ENCODE results near the gene FAM210B. TPM values are rescaled to one million over a fixed set of nuclear protein-coding genes. Genes with fewer than 3 reads are reported as not detected.
A peak's percentile ranks its signal among the peaks of the same experiment; 100 is the strongest.
"Not testable (repeated sequence)": the region's sequence is repeated elsewhere in the genome, so short reads cannot be mapped to it uniquely, and the experiment has no call there.

FAM210B gene, protein sequence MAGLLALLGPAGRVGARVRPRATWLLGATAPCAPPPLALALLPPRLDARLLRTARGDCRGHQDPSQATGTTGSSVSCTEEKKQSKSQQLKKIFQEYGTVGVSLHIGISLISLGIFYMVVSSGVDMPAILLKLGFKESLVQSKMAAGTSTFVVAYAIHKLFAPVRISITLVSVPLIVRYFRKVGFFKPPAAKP
- 1 to 10 TPM; 8.4 to 9.7 TPM for total RNA-seq

- POLR2A ChIA-PET, result no interaction called here
- no peaks in the 10 kb centered on the region for H3K9me3 Mint-ChIP-seq
- DNase-seq, result peak; percentile 84
- no peaks in the 10 kb centered on the region for H3K36me3 Mint-ChIP-seq (ENCODE audit: low read depth)
- peaks cover 5% of the 10 kb centered on the region for H3K27me3 Mint-ChIP-seq
- H3K27ac Mint-ChIP-seq, result peak within 1 kb of the TSS; percentile 73
- CTCF ChIA-PET, result interaction anchor here (0.6 to 1.6 kb wide), 5 partner anchors 15 to 1149 kb away, joined by 3 to 4 read pairs (median 3); partner anchors contain the start of genes AURKA and CSTF1
- H3K4me1 Mint-ChIP-seq, result peaks cover 13% of the 10 kb centered on the region
- peak within 1 kb of the TSS; percentile 82 for H3K4me3 Mint-ChIP-seq
These were observed at the start of gene FAM210B for GRCh38 chr20:56358600-56359211. TSS of gene FAM210B (plus strand) at chr20:56358974. CDS start at chr20:56359006, 32 bp downstream.

GRCh38 chr20:56316051-56316450 lies 42.7 kb upstream of the FAM210B start:
- Mint-ChIP-seq H3K9me3 (peaks cover 3% of the 10 kb centered on the region), H3K27ac (no peak overlapping the region), H3K27me3 (peaks cover 30% of the 10 kb centered on the region), H3K36me3 (ENCODE audit: low read depth) (no peaks in the 10 kb centered on the region), H3K4me1 (peaks cover 6% of the 10 kb centered on the region), H3K4me3 (no peak overlapping the region)
- ChIA-PET CTCF (no interaction called here), POLR2A (no interaction called here)
- no peak for DNase-seq

GRCh38 chr20:56316483-56316882 lies 42.3 kb upstream of the FAM210B start:
- ChIA-PET CTCF (no interaction called here), POLR2A (no interaction called here)
- peaks cover 3% of the 10 kb centered on the region for H3K9me3 Mint-ChIP-seq
- peaks cover 6% of the 10 kb centered on the region for H3K4me1 Mint-ChIP-seq
- no peaks in the 10 kb centered on the region for H3K36me3 Mint-ChIP-seq (ENCODE audit: low read depth)
- no peak for DNase-seq
- H3K27ac Mint-ChIP-seq, result no peak overlapping the region
- H3K27me3 Mint-ChIP-seq, result peaks cover 31% of the 10 kb centered on the region
- no peak overlapping the region for H3K4me3 Mint-ChIP-seq

GRCh38 chr20:56322681-56323080 lies 36.1 kb upstream of the FAM210B start:
- POLR2A ChIA-PET, result no interaction called here
- CTCF ChIA-PET, result no interaction called here
- H3K4me1 Mint-ChIP-seq, result peaks cover 6% of the 10 kb centered on the region
- peaks cover 19% of the 10 kb centered on the region for H3K27me3 Mint-ChIP-seq
- no peak for DNase-seq
- no peak overlapping the region for H3K27ac Mint-ChIP-seq
- H3K4me3 Mint-ChIP-seq, result no peak overlapping the region
- H3K36me3 Mint-ChIP-seq (ENCODE audit: low read depth), result no peaks in the 10 kb centered on the region
- no peaks in the 10 kb centered on the region for H3K9me3 Mint-ChIP-seq

DNA sequence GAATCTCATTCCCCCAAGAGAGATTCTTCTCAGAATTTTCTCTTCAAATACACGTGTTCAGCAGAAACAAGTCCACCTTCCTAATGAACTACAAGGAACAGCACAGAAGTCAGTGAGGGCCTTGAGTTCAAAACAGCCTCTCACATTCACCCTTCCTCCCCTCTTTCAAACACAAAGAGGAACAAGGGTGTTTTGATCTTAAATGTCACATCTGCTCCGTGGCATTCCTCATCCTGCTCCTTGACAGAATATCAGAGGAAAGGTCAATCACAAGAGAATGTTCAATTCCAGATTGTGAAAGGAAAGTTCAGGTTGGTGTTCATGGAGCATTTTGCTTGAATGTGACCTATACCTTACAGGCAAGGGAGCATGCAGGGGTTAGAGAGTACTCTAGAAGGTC lies 35.6 kb upstream of the FAM210B start:
- Mint-ChIP-seq H3K9me3 (no peaks in the 10 kb centered on the region), H3K4me3 (no peak overlapping the region), H3K36me3 (ENCODE audit: low read depth) (no peaks in the 10 kb centered on the region), H3K4me1 (peaks cover 6% of the 10 kb centered on the region), H3K27me3 (peaks cover 17% of the 10 kb centered on the region), H3K27ac (no peak overlapping the region)
- CTCF ChIA-PET, result no interaction called here
- DNase-seq, result no peak
- POLR2A ChIA-PET, result no interaction called here

- H3K27ac Mint-ChIP-seq, result no peak overlapping the region
- H3K36me3 Mint-ChIP-seq (ENCODE audit: low read depth), result no peaks in the 10 kb centered on the region
- H3K4me1 Mint-ChIP-seq, result peaks cover 6% of the 10 kb centered on the region
- no peak overlapping the region for H3K4me3 Mint-ChIP-seq
- POLR2A ChIA-PET, result no interaction called here
- no peaks in the 10 kb centered on the region for H3K9me3 Mint-ChIP-seq
- peaks cover 17% of the 10 kb centered on the region for H3K27me3 Mint-ChIP-seq
- CTCF ChIA-PET, result no interaction called here
- DNase-seq, result no peak
These were observed 35.1 kb upstream of the FAM210B start for GRCh38 chr20:56323656-56324055.

GRCh38 chr20:56324806-56325205 lies 34.0 kb upstream of the FAM210B start:
- CTCF ChIA-PET, result no interaction called here
- peaks cover 12% of the 10 kb centered on the region for H3K27me3 Mint-ChIP-seq
- H3K36me3 Mint-ChIP-seq (ENCODE audit: low read depth), result no peaks in the 10 kb centered on the region
- H3K4me3 Mint-ChIP-seq, result no peak overlapping the region
- no peaks in the 10 kb centered on the region for H3K9me3 Mint-ChIP-seq
- no peak for DNase-seq
- POLR2A ChIA-PET, result no interaction called here
- H3K27ac Mint-ChIP-seq, result no peak overlapping the region
- no peaks in the 10 kb centered on the region for H3K4me1 Mint-ChIP-seq

DNA sequence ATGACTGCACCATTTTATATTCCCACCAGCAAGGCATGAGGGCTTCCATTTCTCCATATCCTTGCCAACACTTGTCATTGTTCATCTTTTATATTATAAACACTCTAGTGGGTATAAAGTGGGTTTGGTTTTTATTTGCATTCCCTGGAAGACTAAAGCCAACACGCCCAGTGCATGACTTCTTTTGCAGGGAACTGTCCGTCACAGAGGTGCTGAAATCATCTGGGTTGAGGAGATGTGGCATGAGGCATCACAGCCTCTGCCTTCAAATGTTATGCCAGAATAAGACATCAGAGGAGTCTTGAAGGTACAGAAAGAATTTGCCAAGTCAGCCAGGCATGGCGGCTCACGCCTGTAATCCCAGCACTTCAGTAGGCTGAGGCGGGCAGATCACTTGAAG lies 29.9 kb upstream of the FAM210B start:
- H3K27me3 Mint-ChIP-seq, result peaks cover 3% of the 10 kb centered on the region
- H3K4me3 Mint-ChIP-seq, result no peak overlapping the region
- no peak overlapping the region for H3K27ac Mint-ChIP-seq
- peak; percentile 29 for DNase-seq
- H3K9me3 Mint-ChIP-seq, result no peaks in the 10 kb centered on the region
- H3K4me1 Mint-ChIP-seq, result no peaks in the 10 kb centered on the region
- H3K36me3 Mint-ChIP-seq (ENCODE audit: low read depth), result no peaks in the 10 kb centered on the region
- ChIA-PET CTCF (no interaction called here), POLR2A (no interaction called here)

- H3K27ac Mint-ChIP-seq; POLR2A ChIA-PET; H3K9me3 Mint-ChIP-seq; DNase-seq; H3K4me3 Mint-ChIP-seq; H3K36me3 Mint-ChIP-seq (ENCODE audit: low read depth); H3K4me1 Mint-ChIP-seq: not testable (repeated sequence)
- CTCF ChIA-PET, result interaction anchor here (0.7 kb wide), 1 partner anchor 333 kb away, joined by 5 read pairs; no protein-coding TSS in a partner anchor
- H3K27me3 Mint-ChIP-seq, result peaks cover 25% of the 10 kb centered on the region
These were observed 22.1 kb upstream of the FAM210B start for GRCh38 chr20:56336709-56337108.

GRCh38 chr20:56342783-56343182 lies 16.0 kb upstream of the FAM210B start:
- H3K4me3 Mint-ChIP-seq, result no peak overlapping the region
- H3K9me3 Mint-ChIP-seq, result no peaks in the 10 kb centered on the region
- DNase-seq, result no peak
- no peak overlapping the region for H3K27ac Mint-ChIP-seq
- H3K4me1 Mint-ChIP-seq, result peaks cover 5% of the 10 kb centered on the region
- no peaks in the 10 kb centered on the region for H3K36me3 Mint-ChIP-seq (ENCODE audit: low read depth)
- CTCF ChIA-PET, result no interaction called here
- H3K27me3 Mint-ChIP-seq, result peaks cover 57% of the 10 kb centered on the region
- POLR2A ChIA-PET, result no interaction called here

GRCh38 chr20:56343861-56344381 lies 14.9 kb upstream of the FAM210B start:
- ChIA-PET POLR2A (no interaction called here), CTCF (interaction anchor here (0.6 to 0.9 kb wide), 4 partner anchors 15 to 83 kb away, joined by 3 to 4 read pairs (median 3); partner anchors contain the start of gene FAM210B)
- Mint-ChIP-seq H3K4me1 (peaks cover 5% of the 10 kb centered on the region), H3K4me3 (no peak overlapping the region), H3K27ac (no peak overlapping the region), H3K9me3 (no peaks in the 10 kb centered on the region), H3K36me3 (ENCODE audit: low read depth) (no peaks in the 10 kb centered on the region), H3K27me3 (peaks cover 62% of the 10 kb centered on the region)
- peak; percentile 47 for DNase-seq

- Mint-ChIP-seq H3K27ac (no peak overlapping the region), H3K36me3 (ENCODE audit: low read depth) (no peaks in the 10 kb centered on the region), H3K4me1 (peaks cover 5% of the 10 kb centered on the region), H3K9me3 (no peaks in the 10 kb centered on the region), H3K4me3 (no peak overlapping the region), H3K27me3 (peaks cover 54% of the 10 kb centered on the region)
- POLR2A ChIA-PET, result no interaction called here
- CTCF ChIA-PET, result no interaction called here
- no peak for DNase-seq
These were observed 12.9 kb upstream of the FAM210B start for GRCh38 chr20:56345911-56346310.

DNA sequence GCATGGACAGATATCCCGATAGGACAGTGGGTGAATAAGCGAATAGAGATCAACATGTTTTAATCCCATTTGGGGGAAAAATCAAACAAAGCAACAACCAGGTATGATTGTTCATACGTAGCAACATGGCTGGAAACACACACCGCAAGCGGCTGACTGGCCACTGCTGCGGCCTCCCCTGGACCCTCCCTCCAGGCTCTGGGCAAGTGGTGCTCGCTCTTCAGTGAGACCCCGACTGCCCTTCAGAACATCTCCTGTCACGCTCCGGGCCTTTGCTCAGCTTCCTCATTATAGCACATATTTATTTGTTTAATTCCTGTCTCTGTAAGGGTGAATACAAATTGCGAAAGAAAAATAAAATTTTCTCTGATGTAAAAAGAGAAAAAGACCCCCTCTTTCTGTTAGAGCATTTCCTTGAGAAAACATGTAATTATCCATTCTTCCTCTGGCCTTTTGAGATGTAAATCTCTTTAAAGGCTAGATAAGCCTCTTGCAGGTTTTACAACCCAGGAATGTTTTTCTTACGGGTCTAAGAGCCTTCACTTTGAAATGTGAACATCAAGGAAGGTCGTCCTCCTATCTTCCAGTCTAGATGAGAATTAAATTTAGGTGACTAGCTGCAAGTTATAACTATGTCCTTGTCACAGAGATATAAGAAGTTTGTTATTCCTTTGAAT lies 11.0 kb upstream of the FAM210B start:
- H3K9me3 Mint-ChIP-seq, result no peaks in the 10 kb centered on the region
- ChIA-PET POLR2A (no interaction called here), CTCF (no interaction called here)
- no peak for DNase-seq
- H3K27me3 Mint-ChIP-seq, result peaks cover 43% of the 10 kb centered on the region
- peaks cover 5% of the 10 kb centered on the region for H3K4me1 Mint-ChIP-seq
- no peak overlapping the region for H3K4me3 Mint-ChIP-seq
- no peak overlapping the region for H3K27ac Mint-ChIP-seq
- no peaks in the 10 kb centered on the region for H3K36me3 Mint-ChIP-seq (ENCODE audit: low read depth)
